ENCODE measurements around the gene PPM1F.

The PPM1F gene

GRCh38 chr22:21966643-21967516 lies 14.2 kb upstream of the PPM1F start:
- H3K36me3 ChIP-seq (ENCODE audit: insufficient read depth), result no peaks in the 10 kb centered on the region
- no peak for TF ChIP-seq CTCF (conservative IDR thresholded peaks at IDR 0.05; ENCODE audit: low read depth, low read length)

GRCh38 chr22:21965762-21966288 lies 13.2 kb upstream of the PPM1F start:
- Histone ChIP-seq H2AFZ (ENCODE audit: low read depth) (no peak overlapping the region), H3K4me1 (ENCODE audit: low read depth, poor library complexity, severe bottlenecking) (no peaks in the 10 kb centered on the region), H4K20me1 (ENCODE audit: insufficient read depth) (no peaks in the 10 kb centered on the region), H3K27me3 (ENCODE audit: insufficient read depth, low read depth) (no peaks in the 10 kb centered on the region), H3K27ac (no peak overlapping the region), H3K36me3 (ENCODE audit: insufficient read depth) (no peaks in the 10 kb centered on the region), H3K79me2 (ENCODE audit: insufficient read depth, low read depth) (no peaks in the 10 kb centered on the region), H3K4me2 (no peak overlapping the region), H3K4me3 (IDR thresholded peaks at IDR 0.05; ENCODE audit: insufficient read depth, low read depth, low read length) (no peak overlapping the region), H3K9ac (no peak overlapping the region)
- TF ChIP-seq CTCF (conservative IDR thresholded peaks at IDR 0.05; ENCODE audit: low read depth, low read length), result no peak

More at GRCh38 chr22:21966643-21967516, 14.2 kb upstream of the PPM1F start:
- Histone ChIP-seq H3K27me3 (ENCODE audit: insufficient read depth, low read depth) (no peaks in the 10 kb centered on the region), H4K20me1 (ENCODE audit: insufficient read depth) (no peaks in the 10 kb centered on the region), H3K79me2 (ENCODE audit: insufficient read depth, low read depth) (no peaks in the 10 kb centered on the region), H3K27ac (no peak overlapping the region), H3K9ac (no peak overlapping the region), H3K4me3 (IDR thresholded peaks at IDR 0.05; ENCODE audit: insufficient read depth, low read depth, low read length) (no peak overlapping the region), H2AFZ (ENCODE audit: low read depth) (no peak overlapping the region), H3K4me2 (no peak overlapping the region), H3K4me1 (ENCODE audit: low read depth, poor library complexity, severe bottlenecking) (no peaks in the 10 kb centered on the region)

GRCh38 chr22:21964918-21965484 lies 12.4 kb upstream of the PPM1F start:
- Histone ChIP-seq H3K27ac (no peak overlapping the region), H3K4me2 (no peak overlapping the region), H3K4me3 (IDR thresholded peaks at IDR 0.05; ENCODE audit: insufficient read depth, low read depth, low read length) (no peak overlapping the region), H3K4me1 (ENCODE audit: low read depth, poor library complexity, severe bottlenecking) (no peaks in the 10 kb centered on the region), H3K36me3 (ENCODE audit: insufficient read depth) (no peaks in the 10 kb centered on the region), H4K20me1 (ENCODE audit: insufficient read depth) (no peaks in the 10 kb centered on the region), H3K9ac (no peak overlapping the region), H3K27me3 (ENCODE audit: insufficient read depth, low read depth) (no peaks in the 10 kb centered on the region), H3K79me2 (ENCODE audit: insufficient read depth, low read depth) (no peaks in the 10 kb centered on the region), H2AFZ (ENCODE audit: low read depth) (no peak overlapping the region)
- no peak for TF ChIP-seq CTCF (conservative IDR thresholded peaks at IDR 0.05; ENCODE audit: low read depth, low read length)

- no peak overlapping the region for H3K4me3 ChIP-seq (IDR thresholded peaks at IDR 0.05; ENCODE audit: insufficient read depth, low read depth, low read length)
- no peak overlapping the region for H3K27ac ChIP-seq
- no peaks in the 10 kb centered on the region for H3K27me3 ChIP-seq (ENCODE audit: insufficient read depth, low read depth)
- no peaks in the 10 kb centered on the region for H3K79me2 ChIP-seq (ENCODE audit: insufficient read depth, low read depth)
- TF ChIP-seq CTCF (conservative IDR thresholded peaks at IDR 0.05; ENCODE audit: low read depth, low read length), result no peak
- no peaks in the 10 kb centered on the region for H3K4me1 ChIP-seq (ENCODE audit: low read depth, poor library complexity, severe bottlenecking)
- no peaks in the 10 kb centered on the region for H3K36me3 ChIP-seq (ENCODE audit: insufficient read depth)
- H3K4me2 ChIP-seq, result no peak overlapping the region
- no peaks in the 10 kb centered on the region for H4K20me1 ChIP-seq (ENCODE audit: insufficient read depth)
- no peak overlapping the region for H2AFZ ChIP-seq (ENCODE audit: low read depth)
- no peak overlapping the region for H3K9ac ChIP-seq
Observed at GRCh38 chr22:21964234-21964633, 11.6 kb upstream of the PPM1F start.
